ENCODE measurements around the gene FGF16.
"Not testable (repeated sequence)": the region's sequence is repeated elsewhere in the genome, so short reads cannot be mapped to it uniquely, and the experiment has no call there.

FGF16 gene

GRCh38 chrX:77447653-77448569 is 722 bp downstream of the FGF16 start:
- no peak for DNase-seq (ENCODE audit: low read depth)

GRCh38 chrX:77450415-77450814 is 3.2 kb downstream of the FGF16 start:
- DNase-seq (ENCODE audit: low read depth): no peak

- no peak for DNase-seq (ENCODE audit: low read depth)
Observed at GRCh38 chrX:77450996-77451395, 3.8 kb downstream of the FGF16 start.

- DNase-seq (ENCODE audit: low read depth): no peak
Observed at GRCh38 chrX:77453190-77453589, 6.0 kb downstream of the FGF16 start.

- DNase-seq (ENCODE audit: low read depth): no peak
Observed at GRCh38 chrX:77455437-77455836, 8.2 kb downstream of the FGF16 start.

- DNase-seq (ENCODE audit: low read depth): no peak
Observed at GRCh38 chrX:77484045-77484444, 36.9 kb downstream of the FGF16 start.

GRCh38 chrX:77493677-77494553 is 46.7 kb downstream of the FGF16 start:
- no peak for DNase-seq (ENCODE audit: low read depth)

GRCh38 chrX:77500164-77500563 is 53.0 kb downstream of the FGF16 start:
- not testable (repeated sequence) for DNase-seq (ENCODE audit: low read depth)

- DNase-seq (ENCODE audit: low read depth): no peak
Observed at GRCh38 chrX:77502951-77503525, 55.8 kb downstream of the FGF16 start.

- no peak for DNase-seq (ENCODE audit: low read depth)
Observed at GRCh38 chrX:77505227-77505626, 58.0 kb downstream of the FGF16 start.

Data from activated T-helper 9 cell treated with anti-CD3 and anti-CD28 coated beads, Interleukin-2, amount 50 U/mL, for 16 hours (primary cell).